ENCODE data around the gene EIF2A. TPM values are rescaled to one million over a fixed set of nuclear protein-coding genes. Genes with fewer than 3 reads are reported as not detected.

The EIF2A gene
- total and polyA plus RNA-seq, 9 of the 15 experiments (the other 6 are each of a cell fraction or from before 2014, with no cell fraction given): 106 to 192 (median 168) TPM

GRCh38 chr3:150635076-150635475 is 88.5 kb downstream of the EIF2A start:
- DNase-seq (ENCODE audit: extremely low read depth in 1 of 4, low spot score in 3 of 4): peak in 2 of 4 experiments; percentile 55 to 71
- BruUV-seq (replicated peaks): no TSS peak
- in situ Hi-C loops (cut with MboI) (no loop called here), intact Hi-C loops (cut with micrococcal nuclease) (no loop called here)
- H2AFZ ChIP-seq (ENCODE audit: low read depth, low read length): peak overlapping the region; percentile 79
- no peak overlapping the region for H3K4me3 ChIP-seq
- H3K79me2 ChIP-seq (ENCODE audit: control insufficient read depth, insufficient read depth, low read length): no peaks in the 10 kb centered on the region
- H3K4me1 ChIP-seq (replicated peaks in 1 of 2; ENCODE audit: control insufficient read depth in 2 of 2, insufficient read depth in 2 of 2, low read length in 2 of 2): peaks cover 3 to 26% of the 10 kb centered on the region in 2 experiments; a peak in 3 of 5 replicates
- H3K36me3 ChIP-seq (ENCODE audit: control insufficient read depth, insufficient read depth, low read length): peaks cover 12% of the 10 kb centered on the region; the same call in 1 of the 3 replicates
- 21% methylated on average over 6 of the region's 6 CpGs for WGBS (ENCODE audit: insufficient coverage, low coverage, missing lambda C conversion rate)
- peak; percentile 89 for ATAC-seq
- peak; percentile 29 for FAIRE-seq
- H3K9me1 ChIP-seq (ENCODE audit: control insufficient read depth, insufficient read depth, low read length): no peaks in the 10 kb centered on the region
- CTCF ChIA-PET (ENCODE audit: low intra/inter-chr PET ratio): no interaction called here
- H4K20me1 ChIP-seq (replicated peaks; ENCODE audit: control insufficient read depth, insufficient read depth, low read length): no peaks in the 10 kb centered on the region
- H3K27ac ChIP-seq (ENCODE audit: extremely low read depth, low read depth, low read length): peak overlapping the region; percentile 67; the same call in 1 of the 3 replicates
- no peaks in the 10 kb centered on the region for H3K9me3 ChIP-seq (replicated peaks; ENCODE audit: control insufficient read depth, insufficient read depth, low read depth, low read length)
- no peak overlapping the region for H3K9ac ChIP-seq (ENCODE audit: insufficient read depth in 1 of 2, low read depth in 2 of 2, low read length in 2 of 2)
- TF ChIP-seq SMC3 (conservative IDR thresholded peaks at IDR 0.05; ENCODE audit: insufficient read depth, low read depth, low read length): no peak
- 0 out of 4 replicates have a peak, but pooled peaks of 1 of the 2 experiments have one; percentile 12 for TF ChIP-seq ZNF639 (CRISPR knock-in tag; conservative IDR thresholded peaks at IDR 0.05 in 1 of 2, IDR thresholded peaks at IDR 0.05 in 1 of 2)
- peak overlapping the region; percentile 13; the same call in 1 of the 2 replicates for H3K4me2 ChIP-seq (ENCODE audit: insufficient read depth, low read length)
- POLR2A ChIA-PET: interaction anchor here (0.6 to 1.2 kb wide), 3 partner anchors 8 to 56 kb away, joined by 3 to 4 read pairs (median 3); partner anchors contain the start of gene SELENOT
- no peaks in the 10 kb centered on the region for H3K27me3 ChIP-seq (ENCODE audit: control insufficient read depth in 2 of 2, insufficient read depth in 2 of 2, low read length in 2 of 2)
